ENCODE data around the gene UBAP1L.
"Not testable (repeated sequence)": the region's sequence is repeated elsewhere in the genome, so short reads cannot be mapped to it uniquely, and the experiment has no call there.

DNA sequence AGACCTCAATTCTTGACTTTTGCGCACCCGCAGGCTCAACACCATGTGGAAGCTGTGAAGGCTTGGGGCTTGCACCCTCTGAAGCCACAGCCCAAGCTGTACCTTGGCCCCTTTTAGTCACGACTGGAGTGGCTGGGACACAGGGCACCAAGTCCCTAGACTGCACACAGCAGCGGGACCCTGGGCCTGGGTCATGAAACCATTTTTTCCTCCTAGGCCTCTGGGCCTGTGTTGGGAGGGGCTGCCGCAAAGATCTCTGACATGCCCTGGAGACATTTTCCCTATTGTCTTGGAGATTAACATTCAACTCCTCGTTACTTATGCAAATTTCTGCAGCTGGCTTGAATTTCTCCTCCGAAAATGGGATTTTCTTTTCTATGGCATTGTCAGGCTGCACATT is 22.1 kb upstream of the UBAP1L start:
- not testable (repeated sequence) for TF ChIP-seq JUN (IDR thresholded peaks at IDR 0.05; ENCODE audit: borderline replicate concordance, insufficient read depth, insufficient read length, low read depth); POLR2A (IDR thresholded peaks at IDR 0.05; ENCODE audit: low read depth, low read length); GATA2 (IDR thresholded peaks at IDR 0.05; ENCODE audit: insufficient read depth, insufficient read length, low read depth, low read length)
- TF ChIP-seq, protein P1, sequence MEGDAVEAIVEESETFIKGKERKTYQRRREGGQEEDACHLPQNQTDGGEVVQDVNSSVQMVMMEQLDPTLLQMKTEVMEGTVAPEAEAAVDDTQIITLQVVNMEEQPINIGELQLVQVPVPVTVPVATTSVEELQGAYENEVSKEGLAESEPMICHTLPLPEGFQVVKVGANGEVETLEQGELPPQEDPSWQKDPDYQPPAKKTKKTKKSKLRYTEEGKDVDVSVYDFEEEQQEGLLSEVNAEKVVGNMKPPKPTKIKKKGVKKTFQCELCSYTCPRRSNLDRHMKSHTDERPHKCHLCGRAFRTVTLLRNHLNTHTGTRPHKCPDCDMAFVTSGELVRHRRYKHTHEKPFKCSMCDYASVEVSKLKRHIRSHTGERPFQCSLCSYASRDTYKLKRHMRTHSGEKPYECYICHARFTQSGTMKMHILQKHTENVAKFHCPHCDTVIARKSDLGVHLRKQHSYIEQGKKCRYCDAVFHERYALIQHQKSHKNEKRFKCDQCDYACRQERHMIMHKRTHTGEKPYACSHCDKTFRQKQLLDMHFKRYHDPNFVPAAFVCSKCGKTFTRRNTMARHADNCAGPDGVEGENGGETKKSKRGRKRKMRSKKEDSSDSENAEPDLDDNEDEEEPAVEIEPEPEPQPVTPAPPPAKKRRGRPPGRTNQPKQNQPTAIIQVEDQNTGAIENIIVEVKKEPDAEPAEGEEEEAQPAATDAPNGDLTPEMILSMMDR (IDR thresholded peaks at IDR 0.05; ENCODE audit: extremely low read depth in 1 of 2, insufficient read depth in 1 of 2, low read depth in 1 of 2, low read length in 2 of 2), result not testable (repeated sequence)
